Calu3 (cell line): ENCODE data around the gene SDR9C7. TPM values are rescaled to one million over a fixed set of nuclear protein-coding genes. Genes with fewer than 3 reads are reported as not detected.
"Not testable (repeated sequence)": the region's sequence is repeated elsewhere in the genome, so short reads cannot be mapped to it uniquely, and the experiment has no call there.

Source experiments
- BruUV-seq: library from RNA; stranded (reverse); fragments of 400-500 nt; replicated peaks from 2 replicates; lab custom pipeline; 2021; lab: Mats Ljungman, UMichigan
- CTCF ChIA-PET: fragments of 300-600 bp; sonication (Branson Sonifier 250); formaldehyde crosslinking; loops from one replicate; lab custom pipeline; 2022; ENCODE audit warnings: antibody characterized with exemption; lab: Charles Lee
- DNase-seq: peaks from one replicate; pipeline ENCODE4 v3.0.0; 2022
- H3K27ac Mint-ChIP-seq: one replicate; pipeline ENCODE4 v1.8.0; 2022; ENCODE audit warnings: mixed read lengths; ENCODE audit not compliant: unreplicated experiment
- H3K27me3 Mint-ChIP-seq: one replicate; pipeline ENCODE4 v1.8.0; 2022; ENCODE audit warnings: mixed read lengths; ENCODE audit not compliant: unreplicated experiment
- H3K36me3 Mint-ChIP-seq: one replicate; pipeline ENCODE4 v1.8.0; 2022; ENCODE audit warnings: mild to moderate bottlenecking, moderate library complexity, mixed read lengths; ENCODE audit not compliant: insufficient read depth, unreplicated experiment
- H3K4me1 Mint-ChIP-seq: one replicate; pipeline ENCODE4 v1.8.0; 2022; ENCODE audit warnings: mild to moderate bottlenecking, low read depth, mixed read lengths; ENCODE audit not compliant: unreplicated experiment
- H3K4me3 Mint-ChIP-seq: one replicate; pipeline ENCODE4 v1.8.0; 2022; ENCODE audit warnings: mild to moderate bottlenecking, low read depth, moderate library complexity, mixed read lengths; ENCODE audit not compliant: unreplicated experiment
- H3K9me3 Mint-ChIP-seq: one replicate; pipeline ENCODE4 v1.8.0; 2022; ENCODE audit warnings: low read depth, mixed read lengths; ENCODE audit not compliant: unreplicated experiment
- CTCF ChIP-seq: fragments of 200-600 bp; IDR thresholded peaks from one replicate; pipeline ENCODE4 v1.8.0; 2022; ENCODE audit warnings: antibody characterized with exemption; ENCODE audit not compliant: unreplicated experiment
- intact Hi-C: fragments of 100-400 bp; cut with micrococcal nuclease; formaldehyde crosslinking; loops from one replicate; pipeline ENCODE4 v1.10.0; 2022; ENCODE audit not compliant: unreplicated experiment
- total RNA-seq: library from RNA; stranded (reverse); gene quantifications from 2 replicates; pipeline ENCODE4 v1.2.3, GENCODE V29; 2022

SDR9C7 gene
- total RNA-seq, 1 experiment from 2014 or later: not detected

- intact Hi-C loops: no loop called here
- H3K27me3 Mint-ChIP-seq: peaks cover 57% of the 10 kb centered on the region
- BruUV-seq: no TSS peak
- peaks cover 5% of the 10 kb centered on the region for H3K4me1 Mint-ChIP-seq
- no peak for TF ChIP-seq CTCF
- H3K36me3 Mint-ChIP-seq: no peaks in the 10 kb centered on the region
- no peak overlapping the region for H3K27ac Mint-ChIP-seq
- CTCF ChIA-PET: no interaction called here
- no peak for DNase-seq
- H3K9me3 Mint-ChIP-seq: peaks cover 8% of the 10 kb centered on the region
- H3K4me3 Mint-ChIP-seq: no peak overlapping the region
Observed at GRCh38 chr12:56884421-56884820, 49.8 kb downstream of the SDR9C7 start.

DNA sequence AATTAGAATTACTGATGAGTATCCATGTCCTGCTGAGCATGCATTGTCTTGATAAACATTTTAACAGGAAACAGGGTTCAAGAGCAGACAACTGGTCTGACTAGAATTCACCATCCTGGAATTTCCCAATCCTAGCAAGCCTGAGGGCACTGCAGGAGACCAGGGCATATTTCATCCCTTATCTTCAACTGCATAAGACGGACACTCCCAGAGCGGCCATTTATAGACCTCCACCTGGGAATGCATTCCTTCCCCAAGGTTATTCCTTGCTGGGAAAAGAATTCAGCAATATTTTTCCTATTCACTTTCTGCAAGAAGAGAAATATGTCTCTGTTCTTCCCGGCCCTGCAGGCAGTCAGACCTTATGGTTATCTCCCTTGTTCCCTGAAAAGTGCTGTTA, 51.8 kb downstream of the SDR9C7 start:
- H3K27me3 Mint-ChIP-seq: peaks cover 63% of the 10 kb centered on the region
- BruUV-seq, H3K9me3 Mint-ChIP-seq, H3K4me3 Mint-ChIP-seq, H3K4me1 Mint-ChIP-seq, intact Hi-C loops, H3K27ac Mint-ChIP-seq, DNase-seq, H3K36me3 Mint-ChIP-seq: not testable (repeated sequence)
- CTCF ChIA-PET: interaction anchor here (0.6 kb wide), 1 partner anchor 34 kb away, joined by 3 read pairs; no protein-coding TSS in a partner anchor

GRCh38 chr12:56880125-56880992, 53.8 kb downstream of the SDR9C7 start:
- intact Hi-C loops: no loop called here
- DNase-seq: no peak
- TF ChIP-seq CTCF: no peak
- H3K4me3 Mint-ChIP-seq: no peak overlapping the region
- peaks cover 5% of the 10 kb centered on the region for H3K4me1 Mint-ChIP-seq
- peaks cover 63% of the 10 kb centered on the region for H3K27me3 Mint-ChIP-seq
- no peaks in the 10 kb centered on the region for H3K36me3 Mint-ChIP-seq
- H3K27ac Mint-ChIP-seq: no peak overlapping the region
- peaks cover 7% of the 10 kb centered on the region for H3K9me3 Mint-ChIP-seq
- CTCF ChIA-PET: interaction anchor here (0.6 kb wide), 1 partner anchor 333 kb away, joined by 3 read pairs; no protein-coding TSS in a partner anchor
- BruUV-seq: no TSS peak

DNA sequence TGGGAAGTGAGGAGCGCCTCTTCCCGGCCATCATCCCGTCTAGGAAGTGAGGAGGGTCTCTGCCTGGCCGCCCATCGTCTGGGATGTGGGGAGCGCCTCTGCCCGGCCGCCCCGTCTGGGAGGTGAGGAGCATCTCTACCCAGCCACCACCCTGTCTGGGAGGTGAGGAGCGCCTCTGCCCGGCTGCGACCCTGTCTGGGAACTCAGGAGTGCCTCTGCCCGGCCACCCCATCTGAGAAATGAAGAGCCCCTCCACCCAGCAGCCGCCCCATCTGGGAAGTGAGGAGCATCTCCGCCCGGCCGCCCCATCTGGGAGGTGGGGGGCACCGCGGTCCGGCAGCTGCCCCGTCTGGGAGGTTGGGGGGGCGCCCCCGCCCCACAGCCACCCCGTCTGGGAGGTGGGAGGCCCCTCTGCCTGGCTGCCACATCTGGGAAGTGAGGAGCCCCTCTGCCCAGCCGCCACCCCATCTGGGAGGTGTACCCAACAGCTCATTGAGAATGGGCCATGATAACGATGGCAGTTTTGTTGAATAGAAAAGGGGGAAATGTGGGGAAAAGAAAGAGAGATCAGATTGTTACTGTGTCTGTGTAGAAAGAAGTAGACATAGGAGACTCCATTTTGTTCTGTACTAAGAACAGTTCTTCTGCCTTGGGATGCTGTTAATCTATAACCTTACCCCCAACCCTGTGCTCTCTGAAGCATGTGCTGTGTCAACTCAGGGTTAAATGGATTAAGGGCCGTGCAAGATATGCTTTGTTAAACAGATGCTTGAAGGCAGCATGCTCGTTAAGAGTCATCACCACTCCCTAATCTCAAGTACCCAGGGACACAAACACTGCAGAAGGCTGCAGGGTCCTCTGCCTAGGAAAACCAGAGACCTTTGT, 54.7 kb downstream of the SDR9C7 start:
- H3K4me1 Mint-ChIP-seq, H3K36me3 Mint-ChIP-seq, CTCF ChIA-PET, H3K4me3 Mint-ChIP-seq, BruUV-seq, H3K27ac Mint-ChIP-seq, intact Hi-C loops, DNase-seq, H3K9me3 Mint-ChIP-seq: not testable (repeated sequence)
- H3K27me3 Mint-ChIP-seq: peaks cover 63% of the 10 kb centered on the region

GRCh38 chr12:56878010-56878339, 56.2 kb downstream of the SDR9C7 start:
- no TSS peak for BruUV-seq
- DNase-seq: no peak
- peaks cover 5% of the 10 kb centered on the region for H3K4me1 Mint-ChIP-seq
- no peaks in the 10 kb centered on the region for H3K36me3 Mint-ChIP-seq
- CTCF ChIA-PET: no interaction called here
- no peak overlapping the region for H3K4me3 Mint-ChIP-seq
- no peak for TF ChIP-seq CTCF
- H3K27me3 Mint-ChIP-seq: peaks cover 55% of the 10 kb centered on the region
- H3K9me3 Mint-ChIP-seq: no peaks in the 10 kb centered on the region
- intact Hi-C loops: no loop called here
- H3K27ac Mint-ChIP-seq: no peak overlapping the region
